ENCODE measurements around the gene INTS4.
"Not testable (repeated sequence)": the region's sequence is repeated elsewhere in the genome, so short reads cannot be mapped to it uniquely, and the experiment has no call there.

INTS4 gene, protein sequence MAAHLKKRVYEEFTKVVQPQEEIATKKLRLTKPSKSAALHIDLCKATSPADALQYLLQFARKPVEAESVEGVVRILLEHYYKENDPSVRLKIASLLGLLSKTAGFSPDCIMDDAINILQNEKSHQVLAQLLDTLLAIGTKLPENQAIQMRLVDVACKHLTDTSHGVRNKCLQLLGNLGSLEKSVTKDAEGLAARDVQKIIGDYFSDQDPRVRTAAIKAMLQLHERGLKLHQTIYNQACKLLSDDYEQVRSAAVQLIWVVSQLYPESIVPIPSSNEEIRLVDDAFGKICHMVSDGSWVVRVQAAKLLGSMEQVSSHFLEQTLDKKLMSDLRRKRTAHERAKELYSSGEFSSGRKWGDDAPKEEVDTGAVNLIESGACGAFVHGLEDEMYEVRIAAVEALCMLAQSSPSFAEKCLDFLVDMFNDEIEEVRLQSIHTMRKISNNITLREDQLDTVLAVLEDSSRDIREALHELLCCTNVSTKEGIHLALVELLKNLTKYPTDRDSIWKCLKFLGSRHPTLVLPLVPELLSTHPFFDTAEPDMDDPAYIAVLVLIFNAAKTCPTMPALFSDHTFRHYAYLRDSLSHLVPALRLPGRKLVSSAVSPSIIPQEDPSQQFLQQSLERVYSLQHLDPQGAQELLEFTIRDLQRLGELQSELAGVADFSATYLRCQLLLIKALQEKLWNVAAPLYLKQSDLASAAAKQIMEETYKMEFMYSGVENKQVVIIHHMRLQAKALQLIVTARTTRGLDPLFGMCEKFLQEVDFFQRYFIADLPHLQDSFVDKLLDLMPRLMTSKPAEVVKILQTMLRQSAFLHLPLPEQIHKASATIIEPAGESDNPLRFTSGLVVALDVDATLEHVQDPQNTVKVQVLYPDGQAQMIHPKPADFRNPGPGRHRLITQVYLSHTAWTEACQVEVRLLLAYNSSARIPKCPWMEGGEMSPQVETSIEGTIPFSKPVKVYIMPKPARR

DNA sequence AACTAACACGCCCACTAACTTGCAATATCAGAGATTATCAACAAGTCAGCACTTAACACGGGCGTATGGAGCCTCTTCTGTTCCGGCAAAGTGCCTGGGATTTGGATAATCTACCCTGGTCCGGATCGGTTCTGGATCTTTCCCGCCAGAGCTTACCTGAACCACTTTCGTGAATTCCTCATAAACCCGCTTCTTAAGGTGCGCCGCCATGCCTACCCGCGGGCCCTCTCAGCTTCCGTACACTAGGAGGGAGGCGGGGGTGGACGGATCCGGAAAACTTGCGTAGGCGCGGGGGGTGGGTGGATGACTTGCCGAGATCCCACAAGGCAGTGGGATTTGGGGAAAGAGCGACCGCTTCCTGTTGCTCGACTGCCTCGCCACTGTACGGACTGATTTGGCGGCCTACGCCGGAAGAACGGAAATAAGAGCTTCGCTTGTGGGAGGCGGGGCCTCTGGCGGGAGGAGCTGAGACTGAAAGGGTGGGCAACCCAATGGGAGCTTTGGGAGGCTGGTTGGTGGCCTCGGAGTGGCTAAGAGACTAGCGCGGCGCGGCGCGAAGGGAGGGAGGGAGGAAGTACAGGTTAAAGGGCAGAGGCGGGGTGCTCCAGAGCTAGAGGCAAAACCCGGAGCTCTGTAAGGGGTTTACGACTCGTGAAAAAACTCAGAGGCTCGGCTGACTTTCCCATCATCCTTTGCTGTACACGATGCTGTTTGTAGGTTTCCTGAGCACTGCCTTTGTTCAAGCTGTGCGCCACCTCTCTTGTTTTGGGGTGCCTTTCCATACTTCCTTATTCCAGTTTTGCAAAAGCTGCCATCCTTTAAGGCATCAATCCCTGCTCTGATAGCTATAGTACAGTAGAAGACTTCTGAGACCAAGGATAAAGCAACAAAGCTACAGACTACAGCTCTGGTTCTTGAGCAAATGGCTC, at the start of gene INTS4:
TSS of gene INTS4 (minus strand) at position 235 of the 929 bp plus-strand sequence. CDS start at position 210, 25 bp downstream.
- DNase-seq (ENCODE audit: low read depth in 2 of 2) = peak; percentile 91 to 96

DNA sequence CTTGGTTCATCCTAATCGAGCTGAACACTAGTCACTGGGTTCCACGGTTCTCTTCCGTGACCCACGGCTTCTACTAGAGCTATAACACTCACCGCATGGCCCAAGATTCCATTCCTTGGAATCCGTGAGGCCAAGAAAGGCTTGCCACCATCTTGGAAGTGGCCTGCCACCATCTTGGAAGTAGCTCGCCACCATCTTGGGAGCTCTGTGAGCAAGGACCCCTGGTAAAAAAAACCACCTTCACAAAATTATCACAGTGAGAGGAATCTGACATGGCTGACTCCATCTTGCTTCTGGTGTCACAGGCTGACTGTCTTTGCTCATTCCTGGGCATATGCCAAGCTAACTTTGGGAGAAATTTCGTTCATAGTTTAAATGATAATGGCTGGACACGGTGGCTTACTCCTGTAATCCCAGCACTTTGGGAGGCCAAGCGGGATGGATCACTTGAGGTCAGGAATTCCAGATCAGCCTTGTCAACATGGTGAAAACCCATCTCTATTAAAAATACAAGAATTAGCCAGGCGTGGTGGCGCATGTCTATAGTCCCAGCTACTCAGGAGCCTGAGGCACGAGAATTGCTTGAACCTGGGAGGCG, 47.5 kb upstream of the INTS4 start:
- DNase-seq (ENCODE audit: low read depth in 2 of 2) = no peak

DNA sequence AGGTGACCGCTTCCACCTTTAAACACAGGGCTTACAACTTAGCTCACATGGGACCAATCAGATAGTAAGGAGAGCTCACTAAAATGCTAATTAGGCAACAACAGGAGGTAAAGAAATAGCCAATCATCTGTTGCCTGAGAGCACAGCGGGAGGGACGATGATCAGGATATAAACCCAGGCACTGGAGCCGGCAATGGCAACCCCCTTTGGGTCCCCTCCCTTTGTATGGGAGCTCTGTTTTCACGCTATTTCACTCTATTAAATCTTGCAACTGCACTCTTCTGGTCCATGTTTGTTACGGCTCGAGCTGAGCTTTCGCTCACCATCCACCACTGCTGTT, 46.9 kb upstream of the INTS4 start:
- DNase-seq (ENCODE audit: low read depth in 2 of 2) = not testable (repeated sequence)

DNA sequence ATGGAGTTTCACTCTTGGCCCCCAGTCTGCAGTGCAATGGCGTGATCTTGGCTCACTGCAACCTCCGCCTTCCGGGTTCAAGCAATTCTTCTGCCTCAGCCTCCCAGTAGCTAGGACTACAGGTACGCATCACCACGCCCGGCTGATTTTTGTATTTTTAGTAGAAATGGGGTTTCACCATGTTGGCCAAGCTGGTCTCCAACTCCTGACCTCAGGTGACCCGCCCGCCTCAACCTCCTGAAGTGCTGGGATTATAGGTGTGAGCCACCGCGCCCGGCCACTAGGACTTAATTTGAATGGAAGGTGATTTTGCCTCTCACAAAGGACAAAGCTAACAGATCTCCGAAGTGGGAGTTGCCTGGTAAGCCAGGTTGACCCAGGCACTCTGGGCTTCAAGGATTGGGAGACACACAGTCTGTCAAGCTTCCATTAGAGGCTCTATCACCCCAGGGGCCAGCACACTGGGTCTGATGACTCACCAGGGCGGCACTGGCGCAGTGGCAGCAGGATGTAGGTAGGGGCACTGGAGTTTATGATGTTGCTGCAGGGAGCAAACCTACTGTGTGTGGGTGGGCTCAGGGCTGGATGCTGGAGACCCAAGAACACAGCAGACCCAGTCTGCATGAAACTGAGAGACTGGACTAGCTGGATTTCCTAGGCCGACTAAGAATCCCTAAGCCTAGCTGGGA, 46.4 kb upstream of the INTS4 start:
- DNase-seq (ENCODE audit: low read depth in 2 of 2) = no peak

DNA sequence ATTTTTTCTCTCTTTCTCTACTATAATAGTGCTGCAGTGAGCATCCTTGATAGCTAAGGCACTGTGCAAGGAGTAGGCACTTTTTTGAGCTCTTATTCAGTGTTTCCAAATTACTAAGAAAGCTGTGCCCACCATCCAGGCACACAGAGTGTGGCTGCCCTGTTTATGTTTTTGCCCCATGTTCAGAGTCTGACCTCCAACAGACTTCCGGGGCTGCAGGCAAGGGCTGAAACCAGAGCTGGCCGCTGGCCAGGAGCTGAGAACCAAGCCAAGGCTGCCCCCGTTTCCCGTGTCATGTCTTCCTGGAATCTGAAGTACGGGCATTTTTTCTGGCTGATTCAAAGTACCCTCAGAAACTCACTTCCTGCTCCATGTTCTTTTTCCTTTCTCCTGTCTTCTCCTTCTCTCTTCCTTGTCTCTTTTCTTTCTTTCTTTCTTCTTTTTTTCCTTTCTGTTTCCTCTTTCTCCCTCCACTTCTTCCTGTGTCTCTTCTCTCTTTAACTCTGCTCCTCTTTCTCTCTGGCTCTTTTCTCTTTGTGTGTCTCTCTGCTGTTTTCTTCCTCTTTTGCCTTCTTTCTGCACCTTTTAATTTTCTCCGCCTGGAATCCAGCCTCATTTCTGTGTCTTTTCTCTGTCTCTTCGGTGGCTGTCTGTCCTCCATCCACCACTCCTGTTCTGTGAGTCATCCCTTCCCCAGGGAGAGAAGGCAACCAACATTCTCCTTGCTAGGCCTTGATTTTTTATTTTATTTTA, 45.6 kb upstream of the INTS4 start:
- DNase-seq (ENCODE audit: low read depth in 2 of 2) = no peak

DNA sequence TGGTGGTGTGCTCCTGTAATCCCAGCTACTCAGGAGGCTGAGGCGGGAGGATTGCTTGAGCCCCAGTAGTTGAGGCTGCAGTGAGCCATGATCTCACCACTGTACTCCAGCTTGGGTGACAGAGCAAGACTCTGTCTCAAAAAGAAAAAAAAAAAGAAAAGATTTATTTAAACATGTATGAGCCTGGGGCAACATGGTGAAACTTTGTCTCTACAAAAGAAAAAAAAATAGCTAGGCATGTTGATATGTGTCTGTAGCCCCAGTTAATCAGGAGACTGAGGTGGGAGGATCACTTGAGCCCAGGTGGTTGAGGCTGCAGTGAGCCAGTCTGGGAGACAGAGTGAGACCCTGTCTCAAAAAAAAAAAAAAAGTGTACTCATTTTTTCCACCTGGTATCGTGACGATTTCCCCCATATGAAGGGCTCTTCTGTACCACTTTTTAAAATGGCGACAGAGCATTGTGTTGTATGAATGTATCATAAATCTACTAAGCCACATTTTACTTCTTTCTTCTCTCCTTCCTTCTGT, 45.0 kb upstream of the INTS4 start:
- DNase-seq (ENCODE audit: low read depth in 2 of 2) = no peak

DNA sequence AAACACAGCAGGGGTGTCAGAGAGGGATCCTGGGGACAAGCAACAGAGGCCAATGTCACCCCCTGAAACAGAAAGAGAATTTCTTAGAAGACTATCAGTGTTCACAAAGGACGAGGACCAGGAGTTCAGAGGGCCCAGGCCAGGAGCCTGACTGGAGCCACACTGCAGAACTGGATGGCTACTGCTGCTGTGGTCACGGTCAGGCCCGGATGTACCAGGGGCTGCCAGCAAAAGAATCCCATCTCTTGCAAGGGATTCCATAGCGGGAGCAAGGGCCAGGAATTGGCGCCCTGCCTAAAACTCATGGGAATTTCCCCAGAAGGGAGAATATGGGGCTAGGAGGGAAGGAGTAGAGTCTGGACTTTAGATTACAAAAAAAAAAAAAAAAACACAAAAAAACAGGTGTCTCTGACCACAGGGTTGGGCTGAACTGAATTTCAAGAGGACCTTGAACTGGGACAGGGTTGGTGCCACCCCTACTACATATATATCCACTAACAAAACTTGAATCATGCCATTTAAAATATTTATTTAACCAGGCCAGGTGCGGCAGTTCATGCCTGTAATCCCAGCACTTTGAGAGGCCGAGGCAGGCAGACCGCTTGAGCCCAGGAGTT, 44.3 kb upstream of the INTS4 start:
- no peak for DNase-seq (ENCODE audit: low read depth in 2 of 2)

DNA sequence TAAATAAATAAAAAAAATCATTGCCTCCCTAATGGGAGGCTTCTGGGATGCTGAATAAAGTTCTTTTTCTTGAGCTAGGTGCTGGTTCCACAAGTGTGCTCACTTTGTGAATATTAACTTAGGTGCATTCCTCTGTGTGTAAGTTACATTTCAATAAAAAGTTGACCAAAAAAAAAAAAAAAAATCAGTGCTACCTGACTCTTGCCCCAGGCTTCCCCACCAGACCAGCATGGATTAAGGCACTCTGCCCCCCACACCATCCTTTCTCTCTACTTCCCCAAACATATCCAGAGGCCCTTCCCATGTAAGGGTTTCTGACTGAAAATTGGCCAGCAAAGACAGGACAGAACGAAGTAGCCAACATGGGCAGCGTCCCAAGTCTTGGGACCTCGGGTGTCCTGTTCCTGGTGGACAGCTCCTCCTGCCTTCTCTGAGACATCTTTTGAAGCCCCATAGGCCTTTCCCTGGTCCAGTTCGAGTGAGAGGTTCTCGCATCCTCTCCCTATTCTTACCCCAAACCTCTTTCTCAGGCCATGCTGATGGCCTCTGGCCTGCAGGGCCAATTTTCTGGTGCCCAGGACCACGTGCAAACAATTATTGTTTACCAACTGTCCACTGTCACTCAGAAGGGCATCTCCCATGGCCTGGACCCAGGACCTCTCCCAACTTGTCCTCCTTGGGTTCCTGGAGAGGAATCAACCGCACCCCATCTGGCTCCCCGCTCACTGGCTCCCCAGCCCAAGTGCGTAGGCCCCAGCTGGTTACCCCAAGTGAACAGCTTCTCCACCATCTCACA, 43.6 kb upstream of the INTS4 start:
- no peak for DNase-seq (ENCODE audit: low read depth in 2 of 2)

DNA sequence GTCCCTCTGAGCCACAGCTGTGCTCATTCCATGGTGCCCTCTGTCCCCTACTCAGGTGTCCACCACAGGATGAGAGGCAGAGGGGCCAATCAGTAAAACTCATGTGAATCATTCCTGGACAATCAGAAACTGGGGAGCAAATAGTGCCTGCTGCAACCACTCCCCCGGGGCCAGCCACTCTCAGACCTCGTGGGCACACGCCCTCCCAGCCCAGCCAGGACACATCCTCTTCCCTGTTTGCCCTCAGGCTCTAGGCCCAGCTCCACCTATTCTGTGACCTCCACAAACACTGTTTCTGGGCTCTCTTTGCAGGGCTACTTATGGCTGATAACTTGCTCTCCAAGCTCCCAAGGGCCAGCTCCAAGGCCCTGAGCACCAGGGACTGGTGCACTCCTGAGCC, 42.6 kb upstream of the INTS4 start:
- DNase-seq (ENCODE audit: low read depth in 2 of 2) = no peak

DNA sequence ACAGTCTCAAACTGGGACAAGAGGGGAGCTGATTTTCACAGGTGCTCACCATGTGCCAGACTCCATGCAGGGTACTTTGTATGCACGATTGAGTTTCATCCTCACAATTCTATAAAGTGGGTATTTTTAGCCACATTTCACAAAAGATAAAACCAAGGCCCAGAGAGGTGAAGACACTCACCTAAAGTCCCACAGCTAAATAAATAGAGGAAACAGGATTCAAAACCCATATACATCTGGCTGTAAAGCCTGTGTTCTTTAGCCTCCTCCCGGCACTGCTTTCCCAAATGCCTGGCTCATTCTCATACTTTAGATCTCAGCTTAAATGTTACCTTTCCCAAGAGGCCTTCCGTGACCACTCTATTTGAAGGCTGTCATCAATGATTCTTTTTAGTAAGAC, 41.8 kb upstream of the INTS4 start:
- no peak for DNase-seq (ENCODE audit: low read depth in 2 of 2)

DNA sequence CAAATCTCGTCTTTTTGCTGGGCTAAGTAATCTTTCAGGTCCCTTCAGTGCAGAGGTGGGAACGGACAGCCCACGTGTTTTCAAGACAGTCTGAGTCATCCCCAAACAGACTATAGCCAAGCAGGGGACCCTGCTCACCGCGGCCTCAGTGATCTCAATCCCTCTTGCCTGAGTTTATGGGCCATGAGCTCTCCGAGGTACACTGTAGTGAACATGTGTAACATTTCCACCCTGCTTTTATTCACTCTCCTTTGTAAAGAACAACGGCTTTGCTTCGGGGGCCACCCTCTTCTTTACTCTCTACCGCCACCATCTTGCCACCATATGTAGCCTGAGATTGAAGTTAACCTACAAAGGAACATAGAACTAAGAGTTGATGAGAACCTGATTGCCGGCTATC, 40.2 kb upstream of the INTS4 start:
- DNase-seq (ENCODE audit: low read depth in 2 of 2) = no peak

DNA sequence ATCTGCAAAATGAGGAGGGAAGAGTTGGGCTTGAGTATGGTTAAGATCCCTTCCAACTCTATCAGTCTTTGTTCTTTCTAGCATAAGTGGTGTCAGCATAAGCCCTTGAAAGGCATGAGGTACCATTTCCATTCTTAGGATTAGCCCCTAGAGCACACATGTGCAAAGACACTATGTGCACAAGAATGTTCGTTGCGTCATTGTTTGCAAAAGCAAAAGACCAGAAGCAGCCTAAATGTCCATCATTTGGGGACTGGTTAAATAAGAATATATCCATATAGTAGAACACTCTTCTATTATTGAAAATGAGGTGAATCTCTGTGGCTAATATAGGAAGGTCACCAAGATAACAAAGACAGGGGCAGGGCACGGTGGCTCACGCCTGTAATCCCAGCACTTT, 38.6 kb upstream of the INTS4 start:
- DNase-seq (ENCODE audit: low read depth in 2 of 2) = no peak

DNA sequence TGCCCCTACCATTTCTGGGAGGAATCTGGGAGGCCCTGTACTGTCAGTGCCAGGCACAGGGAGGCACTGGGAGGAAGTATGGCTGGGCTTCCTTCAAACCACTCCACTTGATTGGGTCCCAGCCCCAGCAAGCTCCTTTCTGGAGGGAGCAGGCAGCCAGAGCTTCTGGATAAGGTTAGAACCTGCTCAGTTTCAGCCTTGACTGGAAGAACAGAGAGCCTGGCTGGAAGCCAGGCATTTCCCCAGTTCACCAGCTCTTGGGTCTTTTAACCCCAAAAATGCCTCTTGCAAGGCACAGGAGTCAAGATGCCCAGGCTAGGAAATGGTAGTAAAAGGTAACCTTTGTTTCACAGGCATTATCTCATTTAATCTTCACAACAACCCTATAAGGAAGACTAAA, 37.6 kb upstream of the INTS4 start:
- no peak for DNase-seq (ENCODE audit: low read depth in 2 of 2)

DNA sequence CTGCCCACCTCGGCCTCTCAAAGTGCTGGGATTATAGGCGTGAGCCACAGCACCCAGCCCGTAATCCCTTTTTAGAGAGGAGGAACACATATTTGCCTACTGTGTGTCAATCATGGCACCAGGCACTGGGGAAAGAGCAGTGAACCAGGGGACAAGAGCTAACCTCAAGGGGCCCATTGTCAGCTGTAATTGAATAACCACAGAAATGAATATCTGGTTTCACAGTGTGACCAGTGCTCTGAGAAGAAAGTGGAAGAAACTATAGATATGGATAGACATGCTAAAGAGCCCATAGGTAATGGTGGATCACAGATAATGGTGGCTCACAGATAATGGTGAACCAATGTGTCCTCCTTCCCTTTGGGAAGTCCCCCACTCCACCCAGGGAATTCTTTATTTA, 37.2 kb upstream of the INTS4 start:
- no peak for DNase-seq (ENCODE audit: low read depth in 2 of 2)

DNA sequence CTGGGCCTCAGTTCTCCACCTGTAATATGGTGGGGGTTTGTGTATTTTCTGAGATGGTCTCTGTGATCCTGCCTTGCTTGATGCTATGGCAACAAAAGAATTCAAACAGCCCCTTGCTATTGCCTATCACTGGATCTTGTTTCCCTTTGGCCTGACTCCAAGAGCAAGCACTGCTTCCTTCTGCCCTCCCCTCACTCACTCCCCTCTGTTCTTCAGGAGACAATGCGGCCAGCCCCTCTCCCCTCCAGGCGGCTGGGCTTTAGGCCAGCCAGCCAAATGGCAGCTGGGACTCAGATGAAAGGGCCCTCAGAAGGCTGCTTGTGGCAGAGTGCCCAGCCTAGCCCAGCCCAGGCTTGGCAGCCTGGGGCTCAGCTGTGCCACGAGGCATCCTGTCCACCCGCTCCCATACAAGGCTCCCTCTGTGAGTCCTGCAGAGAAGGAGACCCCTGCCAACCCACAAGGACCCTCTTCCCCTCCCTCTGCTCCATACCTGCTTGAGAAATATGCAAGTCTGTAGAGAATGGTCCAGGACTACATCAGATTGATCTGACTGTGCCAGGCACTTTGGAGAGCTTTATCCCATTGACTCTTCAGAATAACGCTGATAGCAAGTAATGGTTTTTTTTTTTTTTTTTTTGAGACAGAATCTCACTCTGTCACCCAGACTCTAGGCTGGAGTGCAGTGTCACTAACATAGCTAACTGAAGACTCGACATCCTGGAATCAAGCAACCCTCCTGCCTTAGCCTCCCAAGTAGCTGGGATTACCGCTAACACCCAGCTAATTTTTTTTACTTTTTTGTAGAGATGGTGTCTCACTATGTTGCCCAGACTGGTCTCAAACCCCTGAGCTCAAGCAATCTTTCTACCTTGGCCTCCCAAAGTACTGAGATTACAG, 36.2 kb upstream of the INTS4 start:
- DNase-seq (ENCODE audit: low read depth in 2 of 2) = no peak

DNA sequence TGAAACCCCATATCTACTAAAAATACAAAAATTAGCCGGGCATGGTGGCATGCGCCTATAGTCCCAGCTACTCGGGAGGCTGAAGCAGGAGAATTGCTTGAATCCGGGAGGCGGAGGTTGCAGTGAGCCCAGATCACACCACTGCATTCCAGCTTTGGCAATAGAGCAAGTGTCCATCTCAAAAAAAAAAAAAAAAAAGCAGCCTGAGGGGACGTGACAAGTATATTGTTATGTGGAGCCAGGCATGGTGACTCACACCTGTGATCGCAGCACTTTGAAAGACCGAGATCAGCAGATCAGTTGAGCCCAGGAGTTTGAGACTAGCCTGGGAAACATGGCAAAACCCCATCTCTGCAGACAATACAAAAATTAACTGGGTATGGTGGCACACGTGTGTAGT, 34.0 kb upstream of the INTS4 start:
- DNase-seq (ENCODE audit: low read depth in 2 of 2) = not testable (repeated sequence)

DNA sequence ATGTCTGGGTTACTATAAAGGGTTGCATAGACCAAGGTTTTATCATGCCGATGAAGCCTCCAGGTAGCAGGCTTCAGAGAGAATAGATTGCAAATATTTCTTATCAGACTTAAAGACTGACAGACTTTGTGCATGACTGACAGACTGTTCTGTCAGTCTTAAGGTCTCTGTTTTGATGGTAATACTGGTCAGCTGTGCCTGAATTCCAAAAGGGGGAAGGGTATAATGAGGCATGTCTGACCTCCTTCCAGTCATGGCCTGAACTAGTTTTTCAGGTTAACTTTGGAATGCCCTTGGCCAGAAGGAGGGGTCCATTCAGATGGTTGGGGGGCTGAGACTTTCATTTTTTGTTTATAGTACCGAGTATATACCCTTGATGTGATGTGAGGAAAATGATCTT, 33.3 kb upstream of the INTS4 start:
- DNase-seq (ENCODE audit: low read depth in 2 of 2) = no peak

All from stimulated activated CD8-positive, alpha-beta memory T cell treated with anti-CD3 and anti-CD28 coated beads, Interleukin-2, amount 100 ng/mL, for 1 hour (primary cell).